GM19372 (cell line): ENCODE data around the gene PAX2.

ENCODE experiments used
- ATAC-seq: cut with Tn5 transposase; IDR thresholded peaks from one replicate; pipeline ENCODE4 v1.9.1; 2021; ENCODE audit warnings: mild to moderate bottlenecking, low read depth, moderate library complexity; ENCODE audit not compliant: unreplicated experiment

The PAX2 gene

DNA sequence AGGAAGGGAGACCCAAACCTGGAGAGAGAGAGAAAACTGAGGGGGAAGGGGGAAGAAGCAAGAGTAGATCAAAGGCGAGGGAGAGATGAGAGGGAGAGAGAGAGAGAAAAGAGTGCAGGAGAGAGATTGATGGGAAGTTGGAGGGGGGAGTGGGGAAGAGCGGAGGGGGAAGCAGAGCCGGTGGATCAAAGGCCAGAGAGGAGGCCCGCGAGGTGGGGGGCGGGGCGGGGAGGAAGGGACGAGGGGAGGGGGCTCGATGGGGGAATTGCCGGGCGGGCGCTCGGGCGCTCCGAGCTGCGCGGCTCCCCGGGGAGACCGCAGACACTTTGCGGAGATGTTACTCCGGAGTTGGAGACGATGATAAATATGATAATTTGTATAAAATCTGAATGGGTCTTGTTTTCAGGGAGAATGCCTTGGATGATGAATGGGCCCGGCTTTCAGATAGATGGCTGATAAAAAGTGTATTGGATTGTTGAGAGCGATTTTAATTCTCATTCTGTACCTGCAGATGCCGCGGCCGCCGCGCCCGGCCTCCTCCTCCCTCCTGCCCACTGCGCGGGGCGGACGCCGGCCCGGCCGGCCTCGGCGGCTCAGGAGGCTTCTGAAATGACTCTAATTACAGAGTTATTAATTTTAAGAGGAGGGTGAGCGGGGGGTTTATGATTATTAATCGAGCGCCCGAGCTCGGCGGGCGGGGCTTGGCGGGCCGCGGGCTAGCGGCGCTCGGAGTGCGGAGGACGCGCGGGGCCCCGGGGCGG, 21.4 kb upstream of the PAX2 start:
- no peak for ATAC-seq

DNA sequence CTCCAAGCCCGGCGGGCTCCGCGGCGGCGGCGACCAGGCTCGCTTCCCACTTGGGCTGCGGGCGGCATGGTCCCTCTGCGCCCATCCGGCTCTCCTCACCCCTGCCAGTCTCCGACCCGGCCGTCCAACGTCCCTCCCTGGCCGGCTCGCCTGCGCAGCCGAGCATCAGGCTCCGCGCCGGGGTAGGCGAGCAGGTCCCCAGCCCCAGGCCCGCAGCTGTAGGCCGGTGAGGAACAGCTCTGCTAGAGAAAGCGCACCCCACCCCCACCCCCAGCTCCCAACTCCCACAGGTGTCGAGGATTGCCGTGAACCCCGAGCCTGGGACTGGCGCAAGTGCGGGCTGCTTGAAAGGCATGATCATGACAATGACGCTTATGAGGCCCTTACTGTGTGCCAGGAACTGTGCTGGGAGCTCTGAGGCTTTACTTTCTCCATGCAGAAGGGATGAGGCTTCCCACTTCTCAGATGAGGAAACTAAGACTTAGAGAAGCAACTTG, 20.8 kb upstream of the PAX2 start:
- no peak for ATAC-seq

DNA sequence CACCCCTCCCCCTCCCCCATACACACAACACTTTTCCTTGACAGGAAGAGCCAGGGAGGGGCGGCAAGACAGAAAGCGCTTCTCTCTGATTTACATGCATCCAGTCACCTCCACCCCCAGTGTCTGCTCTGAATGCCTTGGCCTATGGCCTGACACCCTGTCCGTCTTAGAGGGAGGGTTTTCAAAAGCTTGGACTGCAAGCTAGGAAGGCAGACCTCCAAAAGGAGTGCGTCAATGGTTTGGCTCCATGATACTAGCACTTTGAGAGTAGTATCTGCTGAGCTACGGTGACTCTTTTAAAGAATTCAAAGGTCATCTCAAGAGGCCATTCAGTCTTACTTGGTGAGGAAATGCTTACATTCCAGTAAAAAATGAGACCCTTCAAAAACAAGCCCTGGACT, 20.3 kb upstream of the PAX2 start:
- no peak for ATAC-seq

DNA sequence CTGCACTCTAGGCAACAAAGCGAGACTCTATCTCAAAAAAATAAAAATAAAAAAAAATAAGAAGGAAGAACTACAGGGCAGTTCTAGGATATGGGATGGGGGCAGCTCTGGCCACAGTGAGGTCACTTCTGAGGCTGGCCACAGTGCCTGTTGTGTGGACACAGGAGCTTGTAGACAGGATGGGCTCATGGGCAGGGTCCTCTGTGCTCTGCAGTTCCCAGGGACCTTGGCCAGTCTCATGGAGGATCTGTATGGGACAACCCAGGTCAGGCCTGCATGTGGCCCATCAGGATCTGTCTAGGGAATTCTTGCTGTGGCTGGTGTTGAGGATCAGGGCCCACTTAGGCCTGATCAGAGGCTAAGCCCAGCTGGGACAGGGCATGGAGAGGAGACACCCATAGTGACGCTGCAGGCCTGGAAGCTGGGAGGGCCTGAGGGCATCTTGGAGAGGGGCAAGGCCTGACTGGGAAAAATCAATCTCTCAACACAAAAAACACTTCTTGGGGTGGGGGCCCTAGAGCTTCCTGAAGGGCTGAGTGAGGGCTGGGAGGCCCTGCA, 19.4 kb upstream of the PAX2 start:
- no peak for ATAC-seq

DNA sequence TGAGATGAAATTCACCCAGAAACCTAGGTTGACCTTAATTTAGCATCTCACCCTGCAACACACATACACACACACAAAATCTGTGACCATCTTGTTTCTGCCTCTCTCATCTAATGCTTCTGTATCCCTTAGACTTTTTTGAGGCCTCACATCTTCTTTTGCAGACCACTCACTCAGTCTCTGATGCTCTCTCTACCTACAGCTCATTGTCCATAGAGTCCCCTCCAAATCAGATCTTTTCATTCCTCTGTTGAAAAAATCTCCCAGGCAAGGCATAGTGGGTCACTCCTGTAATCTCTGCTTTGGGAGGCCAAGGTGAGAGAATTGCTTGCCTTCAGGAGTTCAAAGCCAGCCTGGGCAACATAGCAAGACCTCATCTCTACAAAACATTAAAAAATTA, 17.6 kb upstream of the PAX2 start:
- no peak for ATAC-seq

DNA sequence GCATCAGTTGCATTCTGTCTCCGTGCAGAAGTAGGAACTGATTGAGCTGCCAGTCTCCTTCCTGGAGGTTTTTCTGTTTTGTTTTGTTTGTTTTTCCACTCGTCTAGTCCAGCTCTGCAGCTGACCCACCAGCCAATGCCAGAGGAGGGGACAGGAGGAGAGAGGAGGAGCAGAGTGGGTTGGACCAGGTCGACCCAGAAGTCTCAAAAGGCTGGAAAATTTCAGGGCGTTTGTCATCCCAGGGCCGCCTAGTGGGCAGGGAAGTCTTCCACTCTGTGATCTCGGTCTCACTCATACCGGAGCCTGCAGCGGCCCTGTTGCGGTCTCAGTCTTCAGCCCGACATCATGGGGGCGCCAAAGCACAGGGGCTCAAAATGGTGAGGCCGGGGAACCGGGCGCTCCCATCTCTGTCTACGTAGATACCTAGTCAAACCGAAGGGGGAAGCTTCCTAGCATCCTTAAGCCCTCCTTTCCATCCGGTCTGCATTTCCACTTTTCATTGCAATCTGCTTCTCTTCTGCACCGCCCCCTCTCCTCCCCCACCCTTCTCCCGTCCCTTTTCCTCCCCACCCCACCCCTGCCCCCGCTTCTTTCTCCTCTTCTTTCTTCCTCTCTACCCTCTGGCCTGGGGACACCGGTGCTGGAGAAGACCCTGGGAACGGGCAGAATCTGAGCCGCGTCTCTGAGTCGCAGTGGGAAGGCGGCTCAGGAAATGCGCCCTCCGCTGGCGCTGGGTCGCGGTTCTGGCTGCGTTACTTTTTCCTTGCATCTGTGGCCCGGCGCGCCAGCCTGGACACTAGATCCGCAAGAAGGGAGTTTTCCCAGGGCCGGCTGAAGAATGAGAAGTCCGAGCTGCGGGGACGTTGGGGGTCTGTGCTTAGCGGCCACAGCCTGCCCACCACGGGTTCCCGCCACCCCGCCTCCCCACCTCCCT, 16.2 kb upstream of the PAX2 start:
- no peak for ATAC-seq

DNA sequence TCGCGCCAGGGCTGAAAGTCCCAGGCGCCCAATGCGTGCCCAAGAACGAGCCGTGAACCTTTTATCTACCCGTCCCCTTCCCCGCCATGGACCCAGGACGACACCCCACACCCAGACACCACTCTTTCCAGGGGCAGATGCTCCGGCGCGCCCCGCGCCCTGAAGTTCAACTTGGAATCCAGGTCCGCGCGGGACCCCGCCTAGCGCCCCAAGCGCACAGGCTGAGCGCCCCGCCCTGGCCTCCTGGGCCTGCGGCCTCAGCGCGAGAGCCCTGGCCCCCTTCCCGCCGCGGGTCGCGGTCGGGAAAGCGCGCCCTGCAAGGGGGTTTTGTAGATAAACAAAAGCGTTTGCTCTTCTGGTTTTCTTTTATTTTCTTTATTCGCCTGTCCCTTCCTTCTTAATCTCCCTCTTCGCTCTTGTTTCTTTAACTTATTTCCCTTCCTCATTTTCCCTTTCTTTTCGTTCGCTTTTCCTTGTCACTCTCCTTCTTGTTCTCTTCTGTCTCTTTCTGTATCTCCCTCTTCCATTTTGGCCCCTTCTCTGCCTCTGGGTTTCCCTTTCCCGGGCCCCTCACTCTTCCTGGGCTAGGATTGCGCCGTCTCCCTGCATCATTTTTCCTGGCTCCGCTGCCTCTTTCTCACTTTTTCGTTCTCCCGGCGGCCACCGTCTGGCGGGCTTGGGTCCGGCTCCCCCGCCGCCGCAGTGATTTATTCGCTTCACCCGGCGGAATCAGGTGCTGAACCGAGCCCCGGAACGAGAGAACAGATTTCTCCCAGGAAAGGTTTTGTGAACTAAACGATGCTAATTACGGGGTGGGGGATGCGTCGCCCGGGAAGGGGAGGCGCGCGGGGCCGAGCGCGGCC, 15.3 kb upstream of the PAX2 start:
- no peak for ATAC-seq

DNA sequence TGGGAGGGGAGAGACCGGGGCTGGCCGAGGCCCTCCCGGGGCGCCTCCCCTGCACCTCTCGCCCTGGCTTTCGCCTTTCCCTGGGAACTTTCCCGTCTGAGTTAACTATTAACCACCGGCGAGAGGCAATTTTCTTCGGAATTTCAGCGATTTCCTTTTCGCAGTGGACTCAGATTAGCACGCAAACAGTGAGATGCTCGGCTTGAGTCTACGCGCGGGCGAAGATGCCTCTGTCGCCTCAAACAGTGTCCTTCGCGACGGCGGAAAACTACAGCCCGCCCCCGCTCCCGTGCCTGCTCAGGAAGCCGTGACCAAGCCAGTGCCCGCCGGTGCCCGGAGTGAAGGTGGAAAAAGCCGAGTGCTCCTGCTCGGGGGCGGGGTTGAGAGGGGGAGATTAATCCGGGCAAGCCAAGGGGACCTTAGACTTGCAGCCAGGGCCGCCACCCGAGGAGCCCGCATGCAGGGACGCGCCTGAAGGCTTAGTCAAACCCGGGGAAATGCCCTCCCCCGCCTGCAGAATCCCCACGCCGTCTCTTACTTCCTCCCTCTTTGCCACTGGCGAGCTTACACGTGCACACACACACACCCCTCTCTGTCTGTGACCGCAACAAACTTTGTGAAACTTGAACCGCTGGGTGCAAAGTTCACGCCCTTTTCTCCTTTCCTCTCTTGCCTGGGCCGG, 14.5 kb upstream of the PAX2 start:
- ATAC-seq = no peak

DNA sequence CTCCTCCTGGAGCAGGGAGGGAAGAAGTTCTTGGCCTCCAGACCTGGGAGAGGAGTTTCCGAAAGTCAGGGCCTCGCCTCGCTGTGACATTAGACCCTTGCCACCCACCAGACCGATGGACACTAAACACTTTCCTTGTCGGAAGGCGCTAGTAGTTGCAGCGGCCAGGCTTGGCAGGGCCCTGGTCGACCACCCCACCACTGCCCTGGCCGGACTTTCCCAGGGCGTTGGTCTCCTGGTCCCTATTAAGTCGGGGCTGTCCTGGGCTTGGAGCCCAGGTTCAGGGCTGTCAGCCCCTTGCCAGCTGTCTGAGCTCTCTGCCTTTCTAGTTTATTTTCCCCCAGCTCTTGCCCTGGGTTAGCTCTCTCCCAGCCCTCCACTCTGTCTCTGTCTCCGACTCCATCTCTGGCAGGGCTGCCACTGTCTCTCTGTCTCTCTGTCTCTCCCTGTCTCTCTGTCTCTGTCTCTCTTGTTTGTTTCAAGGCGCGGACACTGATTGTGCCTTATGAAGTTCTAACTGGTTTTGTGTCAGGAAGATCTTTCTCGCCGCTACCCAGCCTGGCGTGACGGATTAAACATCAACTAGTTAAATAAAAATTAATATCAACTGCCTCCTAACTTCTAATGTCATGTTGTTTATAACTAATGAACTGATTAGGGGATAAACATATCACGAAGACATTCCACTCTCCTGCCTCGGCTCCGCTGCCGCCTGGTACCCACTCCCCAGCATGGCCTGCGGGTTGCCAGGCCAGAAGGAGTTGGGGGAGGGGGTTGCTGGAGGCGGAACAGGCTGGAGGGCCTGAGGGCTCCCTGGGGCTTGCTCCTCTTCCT, 13.8 kb upstream of the PAX2 start:
- ATAC-seq = no peak

DNA sequence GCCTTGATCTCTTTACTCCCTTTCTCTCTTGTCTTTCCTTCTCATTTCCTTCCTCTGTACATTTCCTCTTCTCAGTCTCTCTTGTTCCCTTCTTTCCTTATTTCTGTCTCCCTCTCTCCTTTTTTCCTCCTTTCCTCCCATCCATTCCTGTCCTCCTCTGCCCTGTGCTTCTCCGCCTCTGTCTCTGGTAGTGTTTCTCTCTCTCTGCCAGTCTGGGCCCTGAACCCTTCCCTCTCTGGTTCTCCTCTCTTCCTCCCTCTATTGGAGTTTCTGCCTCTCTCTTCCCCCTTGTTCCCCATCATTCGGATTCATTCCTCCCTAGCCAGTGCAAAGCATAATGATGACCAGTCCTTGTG, 13.2 kb upstream of the PAX2 start:
- ATAC-seq = no peak

DNA sequence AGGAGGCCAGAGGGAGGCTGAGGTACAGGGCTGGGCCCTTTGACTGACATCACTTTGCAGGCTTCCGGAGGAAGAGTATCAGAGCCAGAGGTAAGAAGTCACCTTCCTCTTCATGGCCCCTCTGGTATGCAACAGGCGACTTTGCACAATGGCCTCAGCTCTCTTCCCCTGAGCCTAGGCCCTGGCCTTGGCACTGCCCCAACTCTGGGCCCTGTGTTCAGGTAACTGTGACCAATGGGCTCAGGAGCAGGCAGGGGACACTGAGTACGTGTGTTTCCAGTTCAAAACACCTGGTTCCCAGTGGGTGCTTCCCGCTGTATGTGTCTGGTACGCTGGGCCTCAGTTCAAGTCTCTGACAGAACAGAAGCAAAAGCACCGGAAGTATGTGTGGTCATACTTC, 12.1 kb upstream of the PAX2 start:
- ATAC-seq = no peak

DNA sequence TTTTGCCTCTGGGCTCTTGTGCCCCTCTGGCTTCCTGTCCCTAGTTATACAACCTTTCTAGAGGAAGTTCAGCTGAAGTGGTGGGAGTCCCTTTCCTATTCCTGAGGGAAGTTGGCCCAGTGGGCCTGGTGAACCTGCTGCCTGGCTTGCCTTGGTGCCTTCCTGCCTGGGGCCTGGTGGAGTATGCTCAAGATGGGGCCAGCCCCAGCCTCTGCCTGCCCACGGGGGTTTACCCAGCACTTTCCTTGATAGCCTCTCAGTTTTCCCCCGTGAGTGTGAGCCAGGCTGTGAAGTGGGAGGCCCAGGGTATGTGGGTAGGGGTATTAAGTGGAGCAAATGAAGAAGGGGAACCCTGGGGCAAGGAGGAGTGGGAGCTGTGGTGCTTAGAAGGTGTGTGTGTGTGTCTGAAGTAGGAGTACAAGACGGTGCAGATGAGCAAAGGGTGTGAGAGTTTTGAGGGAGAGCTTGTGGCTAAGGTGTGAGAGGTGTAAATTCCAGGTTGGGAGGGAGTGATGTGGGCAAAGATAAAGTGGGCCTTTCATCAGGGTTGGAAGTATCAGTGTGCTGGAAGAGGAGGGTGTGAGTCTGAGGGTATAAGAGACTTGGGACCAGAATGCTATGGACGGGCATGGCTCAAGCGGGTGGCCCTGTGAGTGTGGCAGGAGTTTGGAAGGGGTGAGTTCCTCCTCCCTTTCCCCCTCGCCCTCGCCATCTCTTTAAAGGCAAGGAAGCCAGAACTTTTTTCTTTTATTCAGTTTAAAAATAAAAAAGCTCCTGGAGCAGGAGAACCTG, 10.9 kb upstream of the PAX2 start:
- no peak for ATAC-seq

DNA sequence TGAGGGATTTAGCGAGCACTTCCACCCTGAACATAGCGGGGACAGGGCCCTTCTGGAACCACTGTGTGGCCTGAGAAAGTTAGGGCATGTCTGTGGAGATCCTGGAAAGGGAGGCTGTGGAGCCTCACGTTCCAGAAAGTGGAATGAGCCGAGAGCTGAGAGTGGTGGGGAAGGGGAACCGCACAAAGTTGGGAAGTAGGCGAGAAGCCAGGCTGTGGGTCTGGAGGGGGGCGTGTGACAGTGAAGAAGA, 10.4 kb upstream of the PAX2 start:
- ATAC-seq = no peak

DNA sequence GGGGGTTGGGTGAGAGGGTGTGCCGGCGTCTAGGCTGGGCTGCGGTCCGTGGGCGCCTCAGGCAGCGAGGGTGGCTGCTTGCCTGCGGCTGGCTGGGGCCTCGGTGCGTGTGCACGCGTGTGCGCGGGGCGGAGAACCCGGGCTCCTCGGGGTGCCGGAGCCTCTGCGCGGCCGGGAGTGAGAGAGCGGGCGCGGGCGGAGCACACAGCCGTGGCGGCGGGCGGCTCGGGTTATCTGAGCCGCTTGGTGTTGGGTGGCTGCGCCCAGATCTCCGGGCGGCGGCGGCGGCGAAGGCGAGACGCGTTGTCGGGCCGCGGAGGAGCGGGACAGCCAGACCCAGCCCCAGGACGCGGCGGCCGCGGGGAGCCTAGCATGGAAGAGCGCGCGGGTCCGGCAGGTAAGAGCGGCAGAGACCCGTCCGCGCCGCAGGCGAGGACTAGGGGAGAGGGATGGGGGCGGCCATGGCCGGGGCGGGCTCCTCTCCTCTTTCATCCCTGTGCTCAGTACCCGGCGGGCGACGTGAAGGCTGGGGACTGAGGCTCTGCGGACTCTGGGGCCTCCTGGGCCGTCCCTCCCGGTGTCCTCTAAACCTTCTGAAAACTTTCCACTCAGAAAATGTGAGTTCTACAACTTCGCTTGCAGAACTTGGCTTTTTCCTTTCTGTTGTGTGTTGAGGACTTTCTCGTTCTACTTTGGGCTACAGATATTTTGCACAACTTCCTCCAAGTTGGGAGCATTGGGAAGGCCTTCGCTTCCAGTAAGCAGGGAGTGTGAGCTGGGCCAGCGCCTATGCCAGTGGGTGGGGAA, 9.8 kb upstream of the PAX2 start:
- ATAC-seq = no peak

DNA sequence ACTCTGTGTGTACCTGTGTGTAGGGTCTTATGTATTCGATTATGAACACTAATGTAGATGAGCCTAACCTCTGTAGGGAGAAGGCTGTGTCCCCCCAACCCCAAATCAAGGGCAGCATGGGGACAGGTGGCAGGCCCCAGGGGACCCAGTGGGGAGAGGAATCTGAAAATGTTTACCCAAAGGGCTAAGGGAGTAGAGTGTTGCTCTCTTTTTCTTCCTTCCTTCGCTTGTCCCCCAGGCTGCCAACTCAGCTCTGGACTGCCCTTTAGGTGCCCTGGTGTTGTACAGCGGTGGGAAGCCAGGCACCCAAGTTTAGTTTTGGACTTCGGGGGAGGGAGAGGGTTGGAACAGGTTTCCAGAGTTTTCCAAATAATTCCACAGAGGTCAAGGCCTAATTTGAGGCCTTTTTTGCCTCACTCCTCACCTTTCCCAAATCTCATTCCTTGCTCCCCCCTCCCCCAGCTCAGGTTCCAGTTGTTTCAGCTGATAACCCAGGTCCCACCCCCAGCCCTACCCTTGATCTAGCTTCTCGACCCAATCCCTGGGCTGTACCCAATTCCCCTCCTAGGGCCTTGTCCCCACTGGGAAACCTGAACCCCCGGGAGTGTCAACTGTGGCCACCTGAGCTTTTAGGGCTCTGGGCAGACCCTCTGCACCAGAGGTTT, 9.1 kb upstream of the PAX2 start:
- no peak for ATAC-seq

DNA sequence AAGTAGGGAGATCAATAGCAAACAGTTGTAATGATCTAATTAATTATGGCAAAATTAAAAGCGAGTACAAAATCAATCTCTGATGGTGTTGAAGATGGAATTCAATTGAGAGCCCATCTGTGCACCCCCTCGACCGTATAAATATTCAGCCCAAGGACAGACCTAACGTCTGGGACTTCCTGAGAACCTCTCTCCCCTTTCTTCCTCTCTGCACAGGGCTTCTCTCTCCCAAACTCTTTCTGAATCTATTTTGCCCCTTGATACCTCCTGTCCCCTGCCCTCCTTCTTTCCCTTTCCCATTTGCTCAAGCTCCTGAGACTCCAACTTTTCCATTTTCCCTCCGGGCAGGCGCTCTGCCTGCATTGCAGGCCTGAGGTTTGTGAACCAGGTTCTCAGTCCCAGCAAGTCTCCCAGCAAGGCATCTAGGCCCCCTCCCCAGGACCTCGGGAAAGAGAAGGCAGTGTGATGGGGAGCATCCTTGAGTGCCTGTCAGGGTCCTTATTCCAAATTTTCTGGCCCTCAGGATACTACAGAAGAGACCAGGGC, 8.5 kb upstream of the PAX2 start:
- no peak for ATAC-seq
